Stimulated activated CD8-positive, alpha-beta memory T cell treated with anti-CD3 and anti-CD28 coated beads, Interleukin-12 subunit alpha, Interleukin-12 subunit beta, amount 100 ng/mL, for 1 hour (primary cell): ENCODE results near the gene CALHM5.
"Not testable (repeated sequence)": the region's sequence is repeated elsewhere in the genome, so short reads cannot be mapped to it uniquely, and the experiment has no call there.

Experiments
- DNase-seq: peaks from one replicate; pipeline ENCODE4 v3.0.0-alpha.2; 2020; ENCODE audit warnings: low read depth

The CALHM5 gene

GRCh38 chr6:116511424-116512110 is at the start of gene CALHM5:
Gene CALHM5 (plus strand): TSS chr6:116511639. CDS start chr6:116511697, 58 bp downstream.
- no peak for DNase-seq

GRCh38 chr6:116461932-116462885 is 49.2 kb upstream of the CALHM5 start:
- DNase-seq: no peak

- no peak for DNase-seq
Observed at GRCh38 chr6:116463301-116463700, 48.1 kb upstream of the CALHM5 start.

GRCh38 chr6:116465246-116465645 is 46.2 kb upstream of the CALHM5 start:
- DNase-seq: no peak

GRCh38 chr6:116467096-116467495 is 44.3 kb upstream of the CALHM5 start:
- no peak for DNase-seq

GRCh38 chr6:116467514-116467913 is 43.9 kb upstream of the CALHM5 start:
- DNase-seq: no peak

GRCh38 chr6:116468293-116468692 is 43.1 kb upstream of the CALHM5 start:
- no peak for DNase-seq

GRCh38 chr6:116471531-116471930 is 39.9 kb upstream of the CALHM5 start:
- DNase-seq: no peak

GRCh38 chr6:116472706-116473105 is 38.7 kb upstream of the CALHM5 start:
- no peak for DNase-seq

- DNase-seq: no peak
Observed at GRCh38 chr6:116475141-116475540, 36.3 kb upstream of the CALHM5 start.

GRCh38 chr6:116476002-116476678 is 35.3 kb upstream of the CALHM5 start:
- DNase-seq: no peak

- DNase-seq: no peak
Observed at GRCh38 chr6:116482780-116483179, 28.7 kb upstream of the CALHM5 start.

- DNase-seq: no peak
Observed at GRCh38 chr6:116483616-116484015, 27.8 kb upstream of the CALHM5 start.

GRCh38 chr6:116485559-116486184 is 25.8 kb upstream of the CALHM5 start:
- no peak for DNase-seq

- no peak for DNase-seq
Observed at GRCh38 chr6:116491610-116492330, 19.7 kb upstream of the CALHM5 start.

- DNase-seq: no peak
Observed at GRCh38 chr6:116492331-116493067, 18.9 kb upstream of the CALHM5 start.

- DNase-seq: not testable (repeated sequence)
Observed at GRCh38 chr6:116495161-116495560, 16.3 kb upstream of the CALHM5 start.

- DNase-seq: no peak
Observed at GRCh38 chr6:116497113-116497676, 14.2 kb upstream of the CALHM5 start.

- DNase-seq: no peak
Observed at GRCh38 chr6:116500969-116501433, 10.4 kb upstream of the CALHM5 start.

GRCh38 chr6:116507324-116507723 is 4.1 kb upstream of the CALHM5 start:
- DNase-seq: no peak
